ENCODE data around the gene ALDH3A2.

DNA sequence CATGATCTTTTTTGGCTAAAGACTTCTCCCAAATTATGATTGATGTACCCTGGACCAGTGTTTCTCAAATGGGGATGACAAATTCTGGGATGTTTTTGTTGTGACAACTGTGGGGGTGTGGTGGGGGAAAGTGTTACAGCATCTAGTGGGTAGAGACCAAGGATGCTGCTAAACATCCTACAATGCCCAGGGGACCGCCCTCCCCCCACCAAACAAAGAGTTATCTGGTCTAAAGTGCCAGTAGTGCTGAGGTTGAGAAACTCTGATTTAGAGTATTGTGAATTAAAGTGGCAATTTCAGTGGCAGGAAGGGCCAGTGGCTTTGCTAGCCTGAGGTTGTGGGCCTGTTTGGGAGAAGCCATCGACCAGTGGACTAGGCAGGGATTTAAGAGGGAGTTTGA lies 34.6 kb downstream of the ALDH3A2 start:
- no peak for TF ChIP-seq POLR2A (IDR thresholded peaks at IDR 0.05)
- TF ChIP-seq, protein P1, sequence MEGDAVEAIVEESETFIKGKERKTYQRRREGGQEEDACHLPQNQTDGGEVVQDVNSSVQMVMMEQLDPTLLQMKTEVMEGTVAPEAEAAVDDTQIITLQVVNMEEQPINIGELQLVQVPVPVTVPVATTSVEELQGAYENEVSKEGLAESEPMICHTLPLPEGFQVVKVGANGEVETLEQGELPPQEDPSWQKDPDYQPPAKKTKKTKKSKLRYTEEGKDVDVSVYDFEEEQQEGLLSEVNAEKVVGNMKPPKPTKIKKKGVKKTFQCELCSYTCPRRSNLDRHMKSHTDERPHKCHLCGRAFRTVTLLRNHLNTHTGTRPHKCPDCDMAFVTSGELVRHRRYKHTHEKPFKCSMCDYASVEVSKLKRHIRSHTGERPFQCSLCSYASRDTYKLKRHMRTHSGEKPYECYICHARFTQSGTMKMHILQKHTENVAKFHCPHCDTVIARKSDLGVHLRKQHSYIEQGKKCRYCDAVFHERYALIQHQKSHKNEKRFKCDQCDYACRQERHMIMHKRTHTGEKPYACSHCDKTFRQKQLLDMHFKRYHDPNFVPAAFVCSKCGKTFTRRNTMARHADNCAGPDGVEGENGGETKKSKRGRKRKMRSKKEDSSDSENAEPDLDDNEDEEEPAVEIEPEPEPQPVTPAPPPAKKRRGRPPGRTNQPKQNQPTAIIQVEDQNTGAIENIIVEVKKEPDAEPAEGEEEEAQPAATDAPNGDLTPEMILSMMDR (IDR thresholded peaks at IDR 0.05) = no peak
